Neuronal stem cell (in vitro differentiated cells): ENCODE data around the gene MAST3.

Experiments
- DNase-seq: peaks from one replicate; pipeline ENCODE4 v3.0.0-alpha.2; 2013; ENCODE audit warnings: low spot score
- H2AFZ ChIP-seq: one replicate; pipeline ENCODE4 v1.6.1; 2013; ENCODE audit warnings: mild to moderate bottlenecking, low read length, inconsistent platforms
- H2AK5ac ChIP-seq: 2 replicates; pipeline ENCODE4 v1.6.1; 2013; ENCODE audit warnings: low read depth, mild to moderate bottlenecking, inconsistent platforms, low read length, moderate library complexity, mixed read lengths
- H2BK120ac ChIP-seq: 2 replicates; pipeline ENCODE4 v1.6.1; 2013; ENCODE audit warnings: low read depth, mild to moderate bottlenecking, inconsistent platforms, low read length, moderate library complexity, mixed read lengths
- H2BK12ac ChIP-seq: one replicate; pipeline ENCODE4 v1.6.1; 2013; ENCODE audit warnings: low read length, inconsistent platforms
- H2BK15ac ChIP-seq: 2 replicates; pipeline ENCODE4 v1.6.1; 2013; ENCODE audit warnings: mild to moderate bottlenecking, low read length, inconsistent platforms, mixed read lengths
- H2BK5ac ChIP-seq: one replicate; pipeline ENCODE4 v1.6.1; 2013; ENCODE audit warnings: inconsistent platforms, mild to moderate bottlenecking, low read length, moderate library complexity
- H3K14ac ChIP-seq: one replicate; pipeline ENCODE4 v1.6.1; 2013; ENCODE audit warnings: low read length, inconsistent platforms
- H3K18ac ChIP-seq: 2 replicates; pipeline ENCODE4 v1.6.1; 2013; ENCODE audit warnings: low read length, inconsistent platforms
- H3K23ac ChIP-seq: 2 replicates; pipeline ENCODE4 v1.6.1; 2013; ENCODE audit warnings: low read depth, mild to moderate bottlenecking, mixed read lengths, low read length, inconsistent platforms; ENCODE audit not compliant: poor library complexity
- H3K27ac ChIP-seq: replicated peaks from 3 replicates; pipeline ENCODE4 v1.5.1; 2013; ENCODE audit warnings: low read length, inconsistent platforms
- H3K27me3 ChIP-seq, 3 experiments: 2 replicates each; pipeline ENCODE4 v1.6.1; 2013; ENCODE audit warnings: low read length in 3 of 3, mild to moderate bottlenecking in 2 of 3, inconsistent platforms in 1 of 3, low read depth in 1 of 3, mixed read lengths in 1 of 3, moderate library complexity in 1 of 3; ENCODE audit not compliant: control insufficient read depth in 3 of 3, insufficient read depth in 3 of 3
- H3K36me3 ChIP-seq, 2 donors: replicated peaks in 1 of 2; 2 replicates each; pipeline ENCODE4 v1.6.1; 2013; ENCODE audit warnings: low read length in 2 of 2; ENCODE audit not compliant: control insufficient read depth in 2 of 2, insufficient read depth in 2 of 2
- H3K4ac ChIP-seq: 2 replicates; pipeline ENCODE4 v1.6.1; 2013; ENCODE audit warnings: inconsistent platforms, mild to moderate bottlenecking, low read length, moderate library complexity
- H3K4me1 ChIP-seq, 2 donors: 1 replicate in 1 of 2; 2 replicates in 1 of 2; pipeline ENCODE4 v1.6.1; 2013; ENCODE audit warnings: low read length in 2 of 2, low read depth in 1 of 2; ENCODE audit not compliant: control insufficient read depth in 2 of 2, insufficient read depth in 1 of 2
- H3K4me2 ChIP-seq: one replicate; pipeline ENCODE4 v1.6.1; 2013; ENCODE audit warnings: mild to moderate bottlenecking, low read length, inconsistent platforms; ENCODE audit not compliant: insufficient read depth, poor library complexity, severe bottlenecking
- H3K4me3 ChIP-seq, 2 donors: 2 replicates each; pipeline ENCODE4 v1.5.1; 2013; ENCODE audit warnings: low read length in 2 of 2, mild to moderate bottlenecking in 2 of 2, inconsistent platforms in 1 of 2, moderate library complexity in 1 of 2
- H3K79me1 ChIP-seq: one replicate; pipeline ENCODE4 v1.6.1; 2013; ENCODE audit warnings: low read depth, mild to moderate bottlenecking, inconsistent platforms, low read length, moderate library complexity
- H3K9ac ChIP-seq: one replicate; pipeline ENCODE4 v1.6.1; 2013; ENCODE audit warnings: mild to moderate bottlenecking, low read depth, low read length, inconsistent platforms; ENCODE audit not compliant: poor library complexity
- H3K9me3 ChIP-seq, 2 donors: replicated peaks in 1 of 2; 2 replicates each; pipeline versions ENCODE3 to v1.6.1; 2013; ENCODE audit warnings: low read length in 2 of 2, mild to moderate bottlenecking in 2 of 2, inconsistent platforms in 1 of 2, low read depth in 1 of 2, mixed read lengths in 1 of 2, moderate library complexity in 1 of 2; ENCODE audit not compliant: control insufficient read depth in 2 of 2, insufficient read depth in 1 of 2
- H4K8ac ChIP-seq: one replicate; pipeline ENCODE4 v1.6.1; 2013; ENCODE audit warnings: low read depth, mild to moderate bottlenecking, inconsistent platforms, low read length, moderate library complexity
- H4K91ac ChIP-seq: one replicate; pipeline ENCODE4 v1.6.1; 2013; ENCODE audit warnings: low read length, low read depth, mild to moderate bottlenecking, inconsistent platforms; ENCODE audit not compliant: poor library complexity
- WGBS, 2 donors: extraction: QIAGEN DNeasy Blood & Tissue Kit; methylation state at CpG; one replicate each; pipeline ENCODE4 v1.1.7; 2013; ENCODE audit warnings: missing lambda C conversion rate in 2 of 2, mixed read lengths in 1 of 2; ENCODE audit not compliant: insufficient read length in 2 of 2, insufficient replicate concordance in 1 of 2; ENCODE audit errors: extremely low coverage in 2 of 2; 5-methylcytosine and 5-hydroxymethylcytosine counted together

The MAST3 gene

DNA sequence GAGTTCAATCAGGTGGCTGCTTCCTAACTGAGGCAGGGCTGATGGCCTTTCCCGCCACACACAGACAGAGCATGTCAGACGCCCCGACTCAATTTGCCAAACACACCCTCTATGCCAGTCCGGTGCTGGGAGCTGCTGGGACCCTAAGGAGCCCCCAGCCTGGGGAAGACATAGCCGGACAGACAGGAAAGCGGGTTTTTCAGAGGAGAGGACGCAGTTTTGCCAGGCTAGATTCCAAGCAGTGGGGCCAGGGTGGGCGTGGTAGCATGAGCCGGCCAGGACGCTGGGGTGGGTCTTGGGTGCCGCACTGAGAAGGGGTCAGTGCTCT, 19.8 kb downstream of the MAST3 start:
- Histone ChIP-seq H3K4ac (no peak overlapping the region), H2BK12ac (peak overlapping the region; percentile 92), H3K23ac (peak overlapping the region; percentile 16), H4K8ac (peak overlapping the region; percentile 86), H2BK5ac (peak overlapping the region; percentile 44), H3K18ac (peak overlapping the region; percentile 91), H2BK15ac (peak overlapping the region; percentile 79), H2BK120ac (no peak overlapping the region), H3K4me2 (peak overlapping the region; percentile 44), H3K9me3 (no peaks in the 10 kb centered on the region), H3K27me3 (no peaks in the 10 kb centered on the region), H3K4me1 (peaks cover 12% of the 10 kb centered on the region in 2 donors), H3K9ac (no peak overlapping the region), H2AFZ (peak overlapping the region; percentile 82), H2AK5ac (peak overlapping the region; percentile 93), H3K79me1 (no peaks in the 10 kb centered on the region), H3K4me3 (peak overlapping the region; percentile 64 to 78), H3K14ac (no peak overlapping the region), H3K27ac (no peak overlapping the region), H4K91ac (no peak overlapping the region), H3K36me3 (peaks cover 0 to 2% of the 10 kb centered on the region in 2 donors)
- no CpG with 5 or more reads among the region's 11 CpGs for WGBS, 2 donors
- no peak for DNase-seq

DNA sequence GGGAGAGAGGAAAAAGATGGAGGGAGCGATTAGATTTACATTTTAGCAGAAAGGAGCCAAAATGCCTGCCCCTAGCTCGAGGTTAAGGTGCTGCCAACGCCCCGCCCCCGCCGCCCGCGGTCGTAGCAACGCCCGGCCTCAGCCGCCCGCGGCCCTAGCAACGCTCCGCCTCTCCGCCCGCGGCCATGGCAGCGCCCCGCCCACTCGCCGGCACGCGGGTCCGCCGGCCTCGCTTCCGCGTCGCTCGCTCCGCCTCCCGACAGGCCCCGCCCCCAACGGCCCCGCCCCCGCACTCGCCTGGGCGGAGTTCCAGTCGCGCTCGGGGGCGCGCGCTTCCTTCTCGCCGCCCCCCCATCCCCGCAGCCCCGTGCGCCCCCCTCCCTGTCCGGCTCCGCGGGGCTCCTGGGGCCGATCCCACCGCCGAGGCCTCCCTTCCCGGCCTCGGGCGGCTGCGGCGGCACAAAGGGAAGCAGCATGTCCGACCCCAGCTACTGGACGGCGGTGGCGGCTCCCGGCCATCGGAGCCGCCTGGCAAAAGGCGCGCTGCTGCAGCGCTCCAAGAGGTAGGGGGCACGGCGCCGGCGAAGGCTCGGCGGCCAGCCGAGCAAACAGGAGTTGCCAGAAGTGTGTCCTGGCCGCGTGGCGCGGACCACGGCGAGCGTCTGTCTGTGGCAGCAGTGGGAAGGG, 20.3 kb downstream of the MAST3 start:
- peaks cover 4% of the 10 kb centered on the region for H3K79me1 ChIP-seq
- no peak overlapping the region for H2BK5ac ChIP-seq
- H2AK5ac ChIP-seq = peak overlapping the region; percentile 23
- H3K4me3 ChIP-seq = peak overlapping the region; percentile 78 to 87
- no peaks in the 10 kb centered on the region for H3K27me3 ChIP-seq
- no peaks in the 10 kb centered on the region for H3K9me3 ChIP-seq
- peak overlapping the region; percentile 79 for H2BK15ac ChIP-seq
- peak overlapping the region; percentile 17 for H2BK12ac ChIP-seq
- H4K91ac ChIP-seq = no peak overlapping the region
- peaks cover 12% of the 10 kb centered on the region in 2 donors for H3K4me1 ChIP-seq
- peak; percentile 91 for DNase-seq
- H3K4ac ChIP-seq = no peak overlapping the region
- no peak overlapping the region for H3K14ac ChIP-seq
- H2AFZ ChIP-seq = peak overlapping the region; percentile 97
- peak overlapping the region; percentile 99 for H3K18ac ChIP-seq
- no CpG with 5 or more reads among the region's 86 CpGs for WGBS, 2 donors
- peak overlapping the region; percentile 16 for H3K23ac ChIP-seq
- H3K4me2 ChIP-seq = peak overlapping the region; percentile 94
- H3K36me3 ChIP-seq = peaks cover 2 to 7% of the 10 kb centered on the region in 2 donors
- peak overlapping the region; percentile 86 for H4K8ac ChIP-seq
- H2BK120ac ChIP-seq = peak overlapping the region; percentile 16
- H3K27ac ChIP-seq = no peak overlapping the region
- H3K9ac ChIP-seq = peak overlapping the region; percentile 92

DNA sequence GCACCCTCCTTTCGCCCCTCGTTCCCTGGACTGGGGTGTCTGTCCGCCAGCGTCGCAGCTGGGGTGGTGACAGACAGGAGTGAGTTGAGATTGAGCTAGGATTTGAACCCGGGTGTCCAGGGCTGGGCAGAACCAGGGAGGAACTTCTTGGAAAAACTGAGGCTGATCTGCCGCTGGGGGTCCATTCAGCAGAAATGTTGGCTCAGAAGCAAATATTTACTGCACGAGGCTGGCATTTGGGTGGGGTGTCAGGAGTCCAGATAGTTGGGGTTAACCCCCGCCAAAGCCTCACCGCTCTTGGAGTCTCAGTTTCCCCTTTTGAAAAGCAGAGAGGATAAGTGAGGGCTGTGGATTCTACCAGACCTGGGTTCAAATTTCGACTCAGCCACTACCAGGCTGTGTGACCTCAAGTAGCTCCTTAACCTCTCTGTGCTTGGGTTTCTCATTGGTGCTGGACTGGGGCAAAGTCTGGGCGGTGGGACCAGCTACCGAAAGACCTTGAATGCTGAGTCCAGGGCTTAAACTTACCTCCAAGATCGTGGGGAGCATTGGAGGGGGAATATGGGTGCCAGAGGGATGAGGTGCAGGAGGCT, 20.9 kb downstream of the MAST3 start:
- Histone ChIP-seq H2BK5ac (no peak overlapping the region), H3K4ac (no peak overlapping the region), H3K14ac (no peak overlapping the region), H3K4me2 (peak overlapping the region; percentile 94), H4K8ac (no peak overlapping the region), H2BK120ac (peak overlapping the region; percentile 16), H2BK12ac (no peak overlapping the region), H3K27me3 (no peaks in the 10 kb centered on the region), H3K18ac (peak overlapping the region; percentile 99), H3K27ac (no peak overlapping the region), H2BK15ac (peak overlapping the region; percentile 35), H3K79me1 (peaks cover 6% of the 10 kb centered on the region), H3K36me3 (peaks cover 4 to 12% of the 10 kb centered on the region in 2 donors), H3K23ac (no peak overlapping the region), H3K4me3 (peak overlapping the region; percentile 78 to 87), H2AFZ (peak overlapping the region; percentile 97), H3K9me3 (no peaks in the 10 kb centered on the region), H3K4me1 (peaks cover 12% of the 10 kb centered on the region in 2 donors), H2AK5ac (peak overlapping the region; percentile 23), H3K9ac (peak overlapping the region; percentile 92), H4K91ac (no peak overlapping the region)
- DNase-seq = no peak
- WGBS, 2 donors = no CpG with 5 or more reads among the region's 14 CpGs

DNA sequence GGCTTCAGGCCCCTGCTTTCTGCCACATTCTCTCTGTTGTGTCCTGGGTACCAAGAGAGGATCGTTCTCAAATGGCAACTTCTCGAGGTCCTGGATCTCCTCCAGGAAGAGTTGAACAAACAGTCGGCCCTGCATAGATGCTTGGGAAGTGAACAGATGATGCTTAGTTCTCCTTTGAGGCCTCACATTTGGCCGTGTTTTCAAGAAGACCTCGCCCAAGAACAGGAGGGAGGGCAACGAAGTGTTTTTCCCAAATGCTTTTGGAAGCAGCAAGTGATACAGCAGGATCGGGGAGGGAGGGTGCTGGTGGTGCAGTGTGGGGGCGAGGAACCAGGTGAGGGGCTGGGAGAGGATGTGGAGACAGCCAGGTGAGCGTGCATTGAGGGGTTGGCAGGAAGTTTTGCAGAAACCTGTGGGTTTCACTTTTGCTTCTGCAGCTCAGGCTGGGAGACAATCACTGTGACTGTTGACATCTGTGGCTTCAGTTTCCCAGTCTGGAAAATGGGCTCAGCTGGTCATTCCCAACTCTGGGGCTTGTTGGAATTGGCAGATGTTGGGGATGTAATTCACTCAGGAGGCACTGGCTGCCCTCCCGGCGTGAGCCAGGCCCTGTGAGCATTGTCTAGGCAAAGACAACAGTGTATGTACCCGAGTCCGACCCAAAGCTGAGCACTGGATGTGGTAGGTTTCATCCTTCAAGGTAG, 21.6 kb downstream of the MAST3 start:
- Histone ChIP-seq H3K4me2 (no peak overlapping the region), H3K27ac (no peak overlapping the region), H2BK5ac (peak overlapping the region; percentile 16), H2AK5ac (peak overlapping the region; percentile 14), H2BK12ac (no peak overlapping the region), H3K27me3 (no peaks in the 10 kb centered on the region), H3K4me3 (peak overlapping the region in 1 of 2 donors; percentile 78), H4K8ac (no peak overlapping the region), H3K14ac (no peak overlapping the region), H3K36me3 (peaks cover 8 to 18% of the 10 kb centered on the region in 2 donors), H3K4ac (no peak overlapping the region), H3K79me1 (peaks cover 6% of the 10 kb centered on the region), H2BK120ac (no peak overlapping the region), H3K23ac (no peak overlapping the region), H3K9me3 (no peaks in the 10 kb centered on the region), H2AFZ (no peak overlapping the region), H3K9ac (no peak overlapping the region), H2BK15ac (no peak overlapping the region), H3K18ac (no peak overlapping the region), H4K91ac (no peak overlapping the region), H3K4me1 (peaks cover 12% of the 10 kb centered on the region in 2 donors)
- DNase-seq = no peak
- WGBS, 2 donors = no CpG with 5 or more reads among the region's 13 CpGs
